ENCODE measurements around the gene PTPN13.

PTPN13 gene

DNA sequence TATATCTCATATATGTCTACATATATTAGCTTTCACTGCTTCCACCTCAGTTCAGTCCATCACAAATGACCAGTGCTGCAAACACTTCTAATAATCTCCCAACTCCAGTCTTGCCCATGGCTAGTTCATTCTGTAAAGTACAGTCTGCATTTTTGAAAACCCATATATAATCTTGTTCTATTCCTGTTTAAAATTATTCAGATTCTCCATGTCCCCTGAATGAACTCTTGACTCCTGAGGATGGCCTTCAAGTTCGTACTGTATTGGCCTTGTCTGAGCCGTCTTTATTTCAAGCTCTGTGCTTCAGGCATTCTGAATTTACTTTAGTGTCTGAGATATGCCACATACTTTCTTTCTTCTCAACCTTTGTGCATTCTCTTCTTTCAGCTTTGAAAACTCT lies 84.7 kb downstream of the PTPN13 start:
- no peak overlapping the region for H2BK5ac ChIP-seq (ENCODE audit: low read length)
- H2BK120ac ChIP-seq (ENCODE audit: low read depth, low read length): no peak overlapping the region
- H3K36me3 ChIP-seq (replicated peaks in 1 of 2; ENCODE audit: control insufficient read depth in 2 of 2, insufficient read depth in 2 of 2, low read length in 2 of 2): peaks cover 0 to 84% of the 10 kb centered on the region in 2 donors
- no peak overlapping the region for H3K27ac ChIP-seq (replicated peaks; ENCODE audit: low read length)
- H2AK5ac ChIP-seq (ENCODE audit: low read depth, low read length): no peak overlapping the region
- H3K4ac ChIP-seq (ENCODE audit: low read length): no peak overlapping the region
- no peaks in the 10 kb centered on the region for H3K27me3 ChIP-seq (ENCODE audit: control insufficient read depth in 3 of 3, insufficient read depth in 3 of 3, low read depth in 1 of 3, low read length in 3 of 3)
- H3K23ac ChIP-seq (ENCODE audit: low read depth, low read length, poor library complexity): no peak overlapping the region
- no peak overlapping the region for H4K91ac ChIP-seq (ENCODE audit: low read depth, low read length, poor library complexity)
- H3K14ac ChIP-seq (ENCODE audit: low read length): no peak overlapping the region
- no peak overlapping the region for H2AFZ ChIP-seq (ENCODE audit: low read length)
- H3K4me3 ChIP-seq (ENCODE audit: low read length in 2 of 2): no peak overlapping the region
- no peak overlapping the region for H2BK12ac ChIP-seq (ENCODE audit: low read length)
- H3K4me1 ChIP-seq (ENCODE audit: control insufficient read depth in 2 of 2, insufficient read depth in 1 of 2, low read depth in 1 of 2, low read length in 2 of 2): no peaks in the 10 kb centered on the region
- H2BK15ac ChIP-seq (ENCODE audit: low read length): no peak overlapping the region
- peaks cover 1% of the 10 kb centered on the region for H3K79me1 ChIP-seq (ENCODE audit: low read depth, low read length)
- H3K9me3 ChIP-seq (replicated peaks in 1 of 2; ENCODE audit: control insufficient read depth in 2 of 2, insufficient read depth in 1 of 2, low read depth in 1 of 2, low read length in 2 of 2): peaks cover 0 to 6% of the 10 kb centered on the region in 2 donors
- H3K4me2 ChIP-seq (ENCODE audit: insufficient read depth, low read length, poor library complexity, severe bottlenecking): no peak overlapping the region
- no peak overlapping the region for H3K18ac ChIP-seq (ENCODE audit: low read length)
- no CpG with 5 or more reads among the region's 2 CpGs for WGBS, 2 donors (ENCODE audit: extremely low coverage in 2 of 2, insufficient read length in 2 of 2, insufficient replicate concordance in 1 of 2)
- H3K9ac ChIP-seq (ENCODE audit: low read depth, low read length, poor library complexity): no peak overlapping the region
- H4K8ac ChIP-seq (ENCODE audit: low read depth, low read length): no peak overlapping the region
- DNase-seq (ENCODE audit: low spot score): no peak

DNA sequence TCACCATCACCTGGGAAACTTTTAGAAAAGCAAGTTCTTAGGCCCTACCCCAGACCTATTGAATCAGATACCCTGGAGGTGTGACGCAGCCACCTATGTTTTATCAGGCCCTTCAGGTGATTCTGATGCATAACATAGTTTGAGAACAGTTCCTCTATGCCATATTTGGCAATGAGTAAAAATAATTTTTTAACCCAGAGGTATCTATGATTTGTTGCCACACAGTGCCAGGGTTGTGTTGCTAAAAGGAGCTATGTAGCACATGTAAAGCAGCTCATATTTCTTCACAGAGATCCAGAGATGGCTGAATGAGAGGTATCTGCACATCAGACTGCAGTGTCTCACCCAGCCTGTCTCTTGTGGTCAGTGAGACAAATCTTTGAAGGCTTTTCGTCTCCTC lies 85.3 kb downstream of the PTPN13 start:
- Histone ChIP-seq H3K9me3 (replicated peaks in 1 of 2; ENCODE audit: control insufficient read depth in 2 of 2, insufficient read depth in 1 of 2, low read depth in 1 of 2, low read length in 2 of 2) (peaks cover 0 to 6% of the 10 kb centered on the region in 2 donors), H4K91ac (ENCODE audit: low read depth, low read length, poor library complexity) (no peak overlapping the region), H3K9ac (ENCODE audit: low read depth, low read length, poor library complexity) (no peak overlapping the region), H4K8ac (ENCODE audit: low read depth, low read length) (no peak overlapping the region), H3K23ac (ENCODE audit: low read depth, low read length, poor library complexity) (no peak overlapping the region), H3K27ac (replicated peaks; ENCODE audit: low read length) (no peak overlapping the region), H3K36me3 (replicated peaks in 1 of 2; ENCODE audit: control insufficient read depth in 2 of 2, insufficient read depth in 2 of 2, low read length in 2 of 2) (peaks cover 0 to 83% of the 10 kb centered on the region in 2 donors), H3K4ac (ENCODE audit: low read length) (no peak overlapping the region), H2AK5ac (ENCODE audit: low read depth, low read length) (no peak overlapping the region), H3K4me2 (ENCODE audit: insufficient read depth, low read length, poor library complexity, severe bottlenecking) (no peak overlapping the region), H2BK120ac (ENCODE audit: low read depth, low read length) (no peak overlapping the region), H2AFZ (ENCODE audit: low read length) (no peak overlapping the region), H3K4me1 (ENCODE audit: control insufficient read depth in 2 of 2, insufficient read depth in 1 of 2, low read depth in 1 of 2, low read length in 2 of 2) (no peaks in the 10 kb centered on the region), H3K79me1 (ENCODE audit: low read depth, low read length) (peaks cover 1% of the 10 kb centered on the region), H2BK5ac (ENCODE audit: low read length) (no peak overlapping the region), H3K14ac (ENCODE audit: low read length) (no peak overlapping the region), H2BK12ac (ENCODE audit: low read length) (no peak overlapping the region), H3K18ac (ENCODE audit: low read length) (no peak overlapping the region), H2BK15ac (ENCODE audit: low read length) (no peak overlapping the region), H3K27me3 (ENCODE audit: control insufficient read depth in 3 of 3, insufficient read depth in 3 of 3, low read depth in 1 of 3, low read length in 3 of 3) (no peaks in the 10 kb centered on the region), H3K4me3 (ENCODE audit: low read length in 2 of 2) (no peak overlapping the region)
- no CpG with 5 or more reads among the region's 2 CpGs for WGBS, 2 donors (ENCODE audit: extremely low coverage in 2 of 2, insufficient read length in 2 of 2, insufficient replicate concordance in 1 of 2)
- DNase-seq (ENCODE audit: low spot score): no peak

DNA sequence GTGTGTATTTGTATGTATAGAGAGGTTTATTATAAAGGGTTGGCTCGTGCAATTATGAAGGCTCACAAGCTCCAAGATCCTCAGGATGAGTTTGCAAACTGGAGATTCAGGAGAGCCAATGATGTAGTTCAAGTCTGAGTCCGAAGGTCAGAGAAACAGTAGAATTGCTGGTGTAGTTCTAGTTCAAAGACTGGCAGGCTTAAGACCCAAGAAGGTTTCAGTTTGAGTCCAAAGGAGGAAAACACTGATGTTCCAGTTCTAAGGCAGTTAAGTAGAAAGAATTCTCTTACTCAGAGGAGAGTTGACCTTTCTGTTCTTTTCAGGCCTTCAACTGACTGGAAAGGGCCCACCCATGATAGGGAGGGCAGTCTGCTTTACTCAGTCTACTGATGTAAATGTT lies 89.1 kb downstream of the PTPN13 start:
- peaks cover 0 to 78% of the 10 kb centered on the region in 2 donors for H3K36me3 ChIP-seq (replicated peaks in 1 of 2; ENCODE audit: control insufficient read depth in 2 of 2, insufficient read depth in 2 of 2, low read length in 2 of 2)
- WGBS, 2 donors (ENCODE audit: extremely low coverage in 2 of 2, insufficient read length in 2 of 2, insufficient replicate concordance in 1 of 2): no CpG with 5 or more reads among the region's 2 CpGs
- no peak overlapping the region for H2AK5ac ChIP-seq (ENCODE audit: low read depth, low read length)
- no peak overlapping the region for H4K91ac ChIP-seq (ENCODE audit: low read depth, low read length, poor library complexity)
- H2BK15ac ChIP-seq (ENCODE audit: low read length): no peak overlapping the region
- H3K14ac ChIP-seq (ENCODE audit: low read length): no peak overlapping the region
- H2BK5ac ChIP-seq (ENCODE audit: low read length): no peak overlapping the region
- H3K27me3 ChIP-seq (ENCODE audit: control insufficient read depth in 3 of 3, insufficient read depth in 3 of 3, low read depth in 1 of 3, low read length in 3 of 3): no peaks in the 10 kb centered on the region
- no peaks in the 10 kb centered on the region for H3K4me1 ChIP-seq (ENCODE audit: control insufficient read depth in 2 of 2, insufficient read depth in 1 of 2, low read depth in 1 of 2, low read length in 2 of 2)
- H2AFZ ChIP-seq (ENCODE audit: low read length): no peak overlapping the region
- no peak overlapping the region for H3K27ac ChIP-seq (replicated peaks; ENCODE audit: low read length)
- no peak overlapping the region for H3K18ac ChIP-seq (ENCODE audit: low read length)
- H3K4me3 ChIP-seq (ENCODE audit: low read length in 2 of 2): no peak overlapping the region
- no peak overlapping the region for H3K4ac ChIP-seq (ENCODE audit: low read length)
- no peak overlapping the region for H2BK12ac ChIP-seq (ENCODE audit: low read length)
- no peak overlapping the region for H4K8ac ChIP-seq (ENCODE audit: low read depth, low read length)
- H3K79me1 ChIP-seq (ENCODE audit: low read depth, low read length): peaks cover 1% of the 10 kb centered on the region
- no peak overlapping the region for H3K23ac ChIP-seq (ENCODE audit: low read depth, low read length, poor library complexity)
- DNase-seq (ENCODE audit: low spot score): no peak
- no peaks in the 10 kb centered on the region for H3K9me3 ChIP-seq (replicated peaks in 1 of 2; ENCODE audit: control insufficient read depth in 2 of 2, insufficient read depth in 1 of 2, low read depth in 1 of 2, low read length in 2 of 2)
- no peak overlapping the region for H3K9ac ChIP-seq (ENCODE audit: low read depth, low read length, poor library complexity)
- H3K4me2 ChIP-seq (ENCODE audit: insufficient read depth, low read length, poor library complexity, severe bottlenecking): no peak overlapping the region
- no peak overlapping the region for H2BK120ac ChIP-seq (ENCODE audit: low read depth, low read length)

DNA sequence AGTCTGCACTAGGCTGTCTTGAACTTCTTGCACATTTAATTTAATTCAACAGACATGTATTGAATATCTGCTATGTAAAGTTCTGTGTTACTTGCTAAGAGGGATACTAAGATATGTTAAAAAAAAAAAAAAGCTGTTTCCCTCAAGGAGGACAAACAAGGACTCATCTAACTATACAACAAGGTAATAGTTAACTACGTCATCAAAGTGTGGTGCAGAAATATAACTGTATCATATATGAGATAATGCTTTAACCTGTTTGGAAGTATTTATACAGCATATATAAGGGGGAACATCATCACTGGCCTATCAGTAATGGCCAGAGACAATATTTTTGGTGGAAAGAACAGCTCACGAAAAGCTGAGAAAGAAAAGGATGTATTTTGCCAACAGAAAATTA lies 89.9 kb downstream of the PTPN13 start:
- H2BK5ac ChIP-seq (ENCODE audit: low read length): no peak overlapping the region
- no peak overlapping the region for H3K4me2 ChIP-seq (ENCODE audit: insufficient read depth, low read length, poor library complexity, severe bottlenecking)
- H2AK5ac ChIP-seq (ENCODE audit: low read depth, low read length): no peak overlapping the region
- H2BK12ac ChIP-seq (ENCODE audit: low read length): no peak overlapping the region
- no peak overlapping the region for H3K18ac ChIP-seq (ENCODE audit: low read length)
- H3K36me3 ChIP-seq (replicated peaks in 1 of 2; ENCODE audit: control insufficient read depth in 2 of 2, insufficient read depth in 2 of 2, low read length in 2 of 2): peaks cover 2 to 76% of the 10 kb centered on the region in 2 donors
- H3K4me3 ChIP-seq (ENCODE audit: low read length in 2 of 2): no peak overlapping the region
- peaks cover 1% of the 10 kb centered on the region for H3K79me1 ChIP-seq (ENCODE audit: low read depth, low read length)
- no peak overlapping the region for H2AFZ ChIP-seq (ENCODE audit: low read length)
- no peaks in the 10 kb centered on the region for H3K9me3 ChIP-seq (replicated peaks in 1 of 2; ENCODE audit: control insufficient read depth in 2 of 2, insufficient read depth in 1 of 2, low read depth in 1 of 2, low read length in 2 of 2)
- H3K23ac ChIP-seq (ENCODE audit: low read depth, low read length, poor library complexity): no peak overlapping the region
- no peaks in the 10 kb centered on the region for H3K27me3 ChIP-seq (ENCODE audit: control insufficient read depth in 3 of 3, insufficient read depth in 3 of 3, low read depth in 1 of 3, low read length in 3 of 3)
- H3K27ac ChIP-seq (replicated peaks; ENCODE audit: low read length): no peak overlapping the region
- H4K91ac ChIP-seq (ENCODE audit: low read depth, low read length, poor library complexity): no peak overlapping the region
- no peak for DNase-seq (ENCODE audit: low spot score)
- H3K4me1 ChIP-seq (ENCODE audit: control insufficient read depth in 2 of 2, insufficient read depth in 1 of 2, low read depth in 1 of 2, low read length in 2 of 2): no peaks in the 10 kb centered on the region
- no peak overlapping the region for H2BK15ac ChIP-seq (ENCODE audit: low read length)
- H3K14ac ChIP-seq (ENCODE audit: low read length): no peak overlapping the region
- no peak overlapping the region for H3K9ac ChIP-seq (ENCODE audit: low read depth, low read length, poor library complexity)
- no CpG with 5 or more reads among the region's 2 CpGs for WGBS, 2 donors (ENCODE audit: extremely low coverage in 2 of 2, insufficient read length in 2 of 2, insufficient replicate concordance in 1 of 2)
- no peak overlapping the region for H4K8ac ChIP-seq (ENCODE audit: low read depth, low read length)
- H3K4ac ChIP-seq (ENCODE audit: low read length): no peak overlapping the region
- no peak overlapping the region for H2BK120ac ChIP-seq (ENCODE audit: low read depth, low read length)

Data from neuronal stem cell (in vitro differentiated cells).